HG02938 (cell line): ENCODE data around the gene CCDC33.

Source experiments
- ATAC-seq: cut with Tn5 transposase; IDR thresholded peaks from one replicate; pipeline ENCODE4 v1.9.1; 2021; ENCODE audit warnings: mild to moderate bottlenecking, moderate library complexity; ENCODE audit not compliant: unreplicated experiment

Gene CCDC33

GRCh38 chr15:74258456-74259291 lies 22.5 kb downstream of the CCDC33 start:
- no peak for ATAC-seq

- ATAC-seq = no peak
Observed at GRCh38 chr15:74259292-74259648, 23.1 kb downstream of the CCDC33 start.

GRCh38 chr15:74259821-74260607 lies 23.9 kb downstream of the CCDC33 start:
- no peak for ATAC-seq

GRCh38 chr15:74261041-74261440 lies 24.9 kb downstream of the CCDC33 start:
- ATAC-seq = no peak

- ATAC-seq = no peak
Observed at GRCh38 chr15:74261685-74262084, 25.6 kb downstream of the CCDC33 start.

- ATAC-seq = no peak
Observed at GRCh38 chr15:74262151-74262550, 26.0 kb downstream of the CCDC33 start.

GRCh38 chr15:74262625-74263024 lies 26.5 kb downstream of the CCDC33 start:
- ATAC-seq = no peak

GRCh38 chr15:74263466-74263865 lies 27.3 kb downstream of the CCDC33 start:
- ATAC-seq = no peak

GRCh38 chr15:74264081-74264501 lies 28.0 kb downstream of the CCDC33 start:
- ATAC-seq = no peak

GRCh38 chr15:74265046-74265639 lies 29.0 kb downstream of the CCDC33 start:
- ATAC-seq = no peak

- ATAC-seq = no peak
Observed at GRCh38 chr15:74268020-74268419, 31.9 kb downstream of the CCDC33 start.

- no peak for ATAC-seq
Observed at GRCh38 chr15:74269362-74270035, 33.4 kb downstream of the CCDC33 start.

- ATAC-seq = no peak
Observed at GRCh38 chr15:74270155-74270554, 34.0 kb downstream of the CCDC33 start.

- no peak for ATAC-seq
Observed at GRCh38 chr15:74270854-74271520, 34.9 kb downstream of the CCDC33 start.

GRCh38 chr15:74272812-74273211 lies 36.7 kb downstream of the CCDC33 start:
- ATAC-seq = no peak

- ATAC-seq = no peak
Observed at GRCh38 chr15:74274470-74275038, 38.4 kb downstream of the CCDC33 start.

- ATAC-seq = no peak
Observed at GRCh38 chr15:74275957-74276356, 39.8 kb downstream of the CCDC33 start.

GRCh38 chr15:74276560-74276959 lies 40.4 kb downstream of the CCDC33 start:
- ATAC-seq = no peak

- no peak for ATAC-seq
Observed at GRCh38 chr15:74277242-74277810, 41.2 kb downstream of the CCDC33 start.

- no peak for ATAC-seq
Observed at GRCh38 chr15:74278207-74278606, 42.1 kb downstream of the CCDC33 start.
